Vagina (tissue), 2 donors: ENCODE results near the gene SRP68. TPM values are rescaled to one million over a fixed set of nuclear protein-coding genes. Genes with fewer than 3 reads are reported as not detected.

ENCODE experiments used
- DNase-seq, 2 donors: peaks; one replicate each; pipeline ENCODE4 v3.0.0-alpha.2; 2017; ENCODE audit errors: extremely low spot score in 2 of 2
- H3K27ac ChIP-seq: fragments of 200-600 bp; sonication (generic); one replicate; pipeline ENCODE4 v1.5.1; 2019
- H3K27me3 ChIP-seq: fragments of 200-600 bp; sonication (generic); one replicate; pipeline ENCODE4 v1.5.1; 2019
- H3K36me3 ChIP-seq, 2 donors: fragments of 200-600 bp; sonication (generic); one replicate each; pipeline ENCODE4 v1.5.1; 2017 to 2019
- H3K4me1 ChIP-seq: fragments of 200-600 bp; sonication (generic); one replicate; pipeline ENCODE4 v1.5.1; 2019
- H3K4me3 ChIP-seq, 2 donors: fragments of 200-600 bp; sonication (generic); 1 replicate in 1 of 2; 2 replicates in 1 of 2; pipeline ENCODE4 v1.5.1; 2016 to 2019
- H3K9me3 ChIP-seq: fragments of 200-600 bp; sonication (generic); one replicate; pipeline ENCODE4 v1.5.1; 2019
- POLR2A ChIP-seq, 2 donors: fragments of 450-650 bp; IDR thresholded peaks; one replicate each; pipeline ENCODE4 v1.6.1; 2017; ENCODE audit warnings: antibody characterized with exemption in 2 of 2, mild to moderate bottlenecking in 2 of 2, moderate library complexity in 2 of 2
- POLR2AphosphoS5 ChIP-seq, 2 donors: sonication (generic); formaldehyde crosslinking; IDR thresholded peaks; one replicate each; pipeline ENCODE4 v1.9.0; 2017; ENCODE audit warnings: antibody characterized with exemption in 2 of 2, mild to moderate bottlenecking in 2 of 2, low read depth in 1 of 2; ENCODE audit not compliant: insufficient read depth in 1 of 2
- intact Hi-C: fragments of 100-400 bp; cut with DNase I; formaldehyde crosslinking; loops from one replicate; pipeline ENCODE4 v1.15.1; 2023
- total RNA-seq: library from RNA; depleted of rRNA; stranded (reverse); fragments of >200 nt; gene quantifications from one replicate; pipeline ENCODE4 v1.2.3, GENCODE V29; 2016
- TF ChIP-seq, protein P1 (sequence below), 3 experiments: fragments of 450-650 bp in 2 of 3; fragments of 200-600 bp in 1 of 3; sonication (generic) in 1 of 3; IDR thresholded peaks; one replicate each; pipeline ENCODE4 v1.5.1; 2017 to 2019; ENCODE audit warnings: antibody characterized with exemption in 3 of 3, mild to moderate bottlenecking in 2 of 3, moderate library complexity in 2 of 3

SRP68 gene
- total RNA-seq, 1 donor from 2014 or later: 52.8 TPM

DNA sequence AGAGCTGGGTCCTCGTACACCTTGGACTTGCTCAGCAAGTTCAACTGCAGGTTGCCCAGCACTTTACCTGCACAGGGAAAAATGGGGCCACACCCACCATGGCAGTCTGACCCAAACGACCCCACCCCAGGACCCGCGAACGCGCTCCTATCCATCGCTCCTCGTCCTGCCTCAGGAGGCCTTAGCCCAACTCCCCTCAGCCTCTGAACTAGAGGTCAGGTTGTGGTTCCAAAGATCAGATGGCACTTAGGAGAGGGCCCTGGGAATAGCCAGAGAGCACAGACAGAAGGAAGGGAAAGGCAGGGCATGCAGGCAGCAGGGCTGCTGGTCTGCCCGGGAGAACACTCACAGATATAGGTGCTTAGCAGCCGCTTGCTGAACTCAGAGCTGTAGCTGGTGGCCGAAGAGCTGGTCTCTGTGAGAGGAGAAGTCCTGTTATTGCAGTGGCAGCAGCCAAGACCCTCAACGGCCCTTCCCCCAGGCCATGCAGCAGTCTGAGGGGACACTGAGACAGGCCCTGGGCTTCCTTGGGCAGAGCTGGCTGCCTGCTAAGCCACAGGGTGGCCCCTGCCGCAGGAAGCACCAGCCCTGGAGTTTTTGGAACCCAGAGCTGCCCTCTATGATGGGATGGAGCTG lies 13.5 kb upstream of the SRP68 start:
- Histone ChIP-seq H3K27ac (no peak overlapping the region), H3K4me3 (no peak overlapping the region), H3K9me3 (no peaks in the 10 kb centered on the region), H3K4me1 (no peaks in the 10 kb centered on the region), H3K27me3 (no peaks in the 10 kb centered on the region), H3K36me3 (peaks cover 0 to 77% of the 10 kb centered on the region in 2 donors)
- no peak for DNase-seq
- intact Hi-C loops: no loop called here
- TF ChIP-seq, protein P1, sequence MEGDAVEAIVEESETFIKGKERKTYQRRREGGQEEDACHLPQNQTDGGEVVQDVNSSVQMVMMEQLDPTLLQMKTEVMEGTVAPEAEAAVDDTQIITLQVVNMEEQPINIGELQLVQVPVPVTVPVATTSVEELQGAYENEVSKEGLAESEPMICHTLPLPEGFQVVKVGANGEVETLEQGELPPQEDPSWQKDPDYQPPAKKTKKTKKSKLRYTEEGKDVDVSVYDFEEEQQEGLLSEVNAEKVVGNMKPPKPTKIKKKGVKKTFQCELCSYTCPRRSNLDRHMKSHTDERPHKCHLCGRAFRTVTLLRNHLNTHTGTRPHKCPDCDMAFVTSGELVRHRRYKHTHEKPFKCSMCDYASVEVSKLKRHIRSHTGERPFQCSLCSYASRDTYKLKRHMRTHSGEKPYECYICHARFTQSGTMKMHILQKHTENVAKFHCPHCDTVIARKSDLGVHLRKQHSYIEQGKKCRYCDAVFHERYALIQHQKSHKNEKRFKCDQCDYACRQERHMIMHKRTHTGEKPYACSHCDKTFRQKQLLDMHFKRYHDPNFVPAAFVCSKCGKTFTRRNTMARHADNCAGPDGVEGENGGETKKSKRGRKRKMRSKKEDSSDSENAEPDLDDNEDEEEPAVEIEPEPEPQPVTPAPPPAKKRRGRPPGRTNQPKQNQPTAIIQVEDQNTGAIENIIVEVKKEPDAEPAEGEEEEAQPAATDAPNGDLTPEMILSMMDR (IDR thresholded peaks at IDR 0.05): no peak
- TF ChIP-seq POLR2AphosphoS5 (IDR thresholded peaks at IDR 0.05; ENCODE audit: insufficient read depth in 1 of 2, low read depth in 1 of 2) (no peak), POLR2A (IDR thresholded peaks at IDR 0.05) (no peak)

DNA sequence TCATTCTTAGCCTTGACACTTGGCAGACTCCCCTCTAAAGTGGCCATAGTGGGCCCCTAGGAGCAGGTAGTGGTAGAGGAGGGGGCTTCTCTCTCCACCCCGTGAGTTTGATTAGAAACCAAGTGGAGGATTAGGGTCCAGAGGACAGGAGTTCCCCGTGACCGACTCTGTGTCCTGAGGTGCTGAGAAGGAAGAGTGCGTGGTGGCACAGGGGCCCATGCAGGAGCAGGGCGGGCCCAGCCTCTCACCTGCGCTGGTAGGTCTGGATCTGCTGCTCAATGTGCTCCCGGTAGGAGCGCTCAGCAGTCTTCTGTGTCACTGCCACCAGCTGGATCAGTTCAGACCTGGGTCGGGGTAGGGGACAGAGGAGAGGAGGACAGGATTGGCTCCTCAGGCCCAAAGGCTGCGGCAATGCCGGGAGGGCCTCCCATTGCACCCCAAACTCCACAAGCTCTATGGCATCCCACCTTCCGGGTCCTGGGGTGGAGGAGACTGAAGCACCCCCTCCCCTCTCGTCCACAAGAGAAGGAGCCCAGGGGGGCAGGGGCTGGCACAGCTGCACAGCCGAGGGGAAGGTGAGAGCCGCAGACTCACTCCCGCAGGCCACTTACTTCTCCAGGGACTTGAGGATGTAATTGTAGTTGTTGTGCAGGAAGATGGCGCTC lies 12.9 kb upstream of the SRP68 start:
- Histone ChIP-seq H3K27ac (no peak overlapping the region), H3K4me3 (no peak overlapping the region), H3K36me3 (peaks cover 0 to 71% of the 10 kb centered on the region in 2 donors), H3K4me1 (peaks cover 6% of the 10 kb centered on the region), H3K9me3 (no peaks in the 10 kb centered on the region), H3K27me3 (no peaks in the 10 kb centered on the region)
- DNase-seq: no peak
- no peak for TF ChIP-seq POLR2A (IDR thresholded peaks at IDR 0.05)
- TF ChIP-seq POLR2AphosphoS5 (IDR thresholded peaks at IDR 0.05; ENCODE audit: insufficient read depth in 1 of 2, low read depth in 1 of 2): no peak
- TF ChIP-seq, protein P1 (IDR thresholded peaks at IDR 0.05): no peak
- intact Hi-C loops: no loop called here

DNA sequence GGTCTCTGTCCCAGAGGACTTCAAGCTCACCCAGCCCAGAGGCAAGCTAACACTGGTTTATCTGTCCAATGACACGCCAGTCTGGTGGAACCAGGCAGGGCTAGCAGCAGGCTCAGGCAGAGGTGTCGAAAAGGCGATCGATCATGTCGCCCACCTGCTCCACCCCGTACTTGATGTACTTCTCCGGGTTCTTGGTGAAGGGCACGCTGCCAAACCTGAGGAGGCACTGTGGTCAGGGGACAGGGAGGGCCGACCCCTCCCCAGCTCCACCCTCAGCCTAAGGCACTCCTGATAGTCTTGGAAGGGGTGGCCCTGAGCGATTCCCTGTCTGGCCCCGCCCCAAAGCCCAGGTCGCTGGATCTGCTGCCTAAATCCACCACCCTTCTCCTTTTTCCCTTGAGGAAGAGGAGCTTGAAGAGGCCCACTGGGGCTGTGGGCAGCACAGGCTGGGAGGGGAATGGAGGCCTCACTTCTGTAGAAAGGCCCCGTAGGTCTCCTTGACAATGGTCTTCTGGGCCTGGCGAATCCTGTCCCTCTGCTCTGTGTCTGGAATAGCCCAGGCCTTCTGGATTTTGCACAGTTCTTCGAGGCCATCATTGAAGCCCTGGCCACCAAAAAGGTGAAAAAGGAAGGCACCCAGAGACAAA lies 11.3 kb upstream of the SRP68 start:
- DNase-seq: no peak
- intact Hi-C loops: no loop called here
- no peak overlapping the region for H3K27ac ChIP-seq
- TF ChIP-seq POLR2A (IDR thresholded peaks at IDR 0.05): no peak
- no peak for TF ChIP-seq POLR2AphosphoS5 (IDR thresholded peaks at IDR 0.05; ENCODE audit: insufficient read depth in 1 of 2, low read depth in 1 of 2)
- TF ChIP-seq, protein P1 (IDR thresholded peaks at IDR 0.05): no peak
- H3K27me3 ChIP-seq: no peaks in the 10 kb centered on the region
- H3K4me3 ChIP-seq: no peak overlapping the region
- peaks cover 0 to 55% of the 10 kb centered on the region in 2 donors for H3K36me3 ChIP-seq
- H3K9me3 ChIP-seq: no peaks in the 10 kb centered on the region
- H3K4me1 ChIP-seq: peaks cover 14% of the 10 kb centered on the region

DNA sequence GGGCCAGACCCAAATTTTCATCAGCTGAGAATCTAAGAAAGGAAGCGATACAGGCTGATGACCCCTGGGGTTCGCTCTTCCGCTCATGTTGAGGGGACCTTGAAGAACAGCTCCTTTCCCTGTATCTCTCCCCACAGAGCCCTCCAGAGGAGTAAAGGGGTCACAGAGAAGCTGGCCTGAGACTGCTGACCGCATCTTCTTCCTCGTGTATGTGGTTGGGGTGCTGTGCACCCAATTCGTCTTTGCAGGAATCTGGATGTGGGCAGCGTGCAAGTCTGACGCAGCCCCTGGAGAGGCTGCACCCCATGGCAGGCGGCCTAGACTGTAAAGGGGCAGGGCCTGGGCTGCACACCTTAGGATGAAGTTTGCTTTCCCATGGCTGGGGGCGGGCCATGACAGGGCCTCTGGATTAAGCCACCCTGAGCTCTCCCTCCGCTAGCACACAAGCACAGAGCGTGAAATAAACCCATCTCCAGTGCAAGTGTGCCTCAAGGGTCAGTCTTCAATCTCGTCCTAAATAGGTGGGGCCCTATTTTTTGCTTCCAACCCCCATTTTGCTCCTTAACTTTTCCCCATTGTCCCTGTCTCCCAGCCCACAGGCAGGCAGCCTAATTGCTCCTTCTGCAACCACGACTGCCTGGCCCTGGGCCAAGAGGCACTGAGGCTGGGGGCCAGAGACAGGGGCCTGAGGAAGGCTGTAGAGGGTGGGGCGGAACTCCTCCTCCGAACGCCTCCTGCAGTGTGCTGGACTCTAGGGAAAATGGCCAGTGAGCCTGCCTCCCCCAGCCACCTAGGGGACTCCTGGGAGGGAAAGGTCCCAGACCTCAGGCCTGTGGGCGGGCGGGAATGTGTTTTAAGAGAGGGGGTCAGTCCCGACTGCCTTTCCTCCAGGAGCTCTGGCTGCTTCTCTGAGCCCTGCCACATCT lies 10.3 kb upstream of the SRP68 start:
- Histone ChIP-seq H3K27me3 (no peaks in the 10 kb centered on the region), H3K4me1 (peaks cover 14% of the 10 kb centered on the region), H3K9me3 (no peaks in the 10 kb centered on the region), H3K36me3 (peaks cover 0 to 45% of the 10 kb centered on the region in 2 donors), H3K27ac (no peak overlapping the region), H3K4me3 (no peak overlapping the region)
- no peak for DNase-seq
- TF ChIP-seq POLR2AphosphoS5 (IDR thresholded peaks at IDR 0.05; ENCODE audit: insufficient read depth in 1 of 2, low read depth in 1 of 2) (no peak), POLR2A (IDR thresholded peaks at IDR 0.05) (no peak)
- TF ChIP-seq, protein P1 (IDR thresholded peaks at IDR 0.05): no peak
- intact Hi-C loops: no loop called here
